ENCODE data around the gene SYT15B.
"Not testable (repeated sequence)": the region's sequence is repeated elsewhere in the genome, so short reads cannot be mapped to it uniquely, and the experiment has no call there.

SYT15B gene

DNA sequence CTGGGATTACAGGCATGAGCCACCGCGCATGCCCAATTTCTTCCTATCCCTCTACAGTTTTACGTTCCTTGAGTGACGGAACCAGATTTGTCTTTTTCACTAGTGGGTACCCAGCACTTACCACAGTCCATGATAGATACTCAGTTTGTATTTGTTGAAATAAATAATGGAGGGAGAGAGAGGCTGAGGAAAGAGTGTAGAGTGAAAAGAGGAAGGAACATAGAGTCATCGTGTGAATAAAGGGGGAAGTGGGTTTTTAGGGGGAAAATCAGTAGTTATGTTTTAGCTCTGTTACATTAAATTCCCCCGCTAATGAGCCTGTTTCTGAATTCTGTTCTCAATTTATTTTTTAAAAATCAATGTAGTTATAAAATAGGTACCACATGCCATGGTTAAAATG, 37.7 kb downstream of the SYT15B start:
- DNase-seq (ENCODE audit: low read depth in 1 of 2, low spot score in 1 of 2) = not testable (repeated sequence)

DNA sequence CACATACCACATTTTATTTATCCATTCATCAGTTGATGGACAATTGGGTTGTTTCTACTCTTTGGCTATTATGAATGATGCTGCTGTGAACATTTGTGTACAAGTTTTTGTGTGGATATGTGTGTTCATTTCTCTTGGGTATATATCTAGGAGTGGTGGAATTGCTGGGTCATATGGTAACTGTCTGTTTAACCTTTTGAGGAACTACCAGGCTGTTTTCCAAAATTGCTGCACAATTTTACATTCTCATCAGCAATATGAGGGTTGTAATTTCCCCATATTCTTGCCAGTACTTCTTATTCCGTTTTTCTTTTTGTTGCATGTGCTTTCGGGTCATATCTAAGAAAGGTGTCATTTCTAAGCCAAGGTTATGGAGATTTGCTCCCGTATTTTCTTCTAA, 38.3 kb downstream of the SYT15B start:
- not testable (repeated sequence) for DNase-seq (ENCODE audit: low read depth in 1 of 2, low spot score in 1 of 2)

GRCh38 chr10:47724119-47724518, 39.3 kb downstream of the SYT15B start:
- DNase-seq (ENCODE audit: low read depth in 1 of 2, low spot score in 1 of 2) = not testable (repeated sequence)

- DNase-seq (ENCODE audit: low read depth in 1 of 2, low spot score in 1 of 2) = not testable (repeated sequence)
Measured at GRCh38 chr10:47723362-47723761, 40.0 kb downstream of the SYT15B start.

DNA sequence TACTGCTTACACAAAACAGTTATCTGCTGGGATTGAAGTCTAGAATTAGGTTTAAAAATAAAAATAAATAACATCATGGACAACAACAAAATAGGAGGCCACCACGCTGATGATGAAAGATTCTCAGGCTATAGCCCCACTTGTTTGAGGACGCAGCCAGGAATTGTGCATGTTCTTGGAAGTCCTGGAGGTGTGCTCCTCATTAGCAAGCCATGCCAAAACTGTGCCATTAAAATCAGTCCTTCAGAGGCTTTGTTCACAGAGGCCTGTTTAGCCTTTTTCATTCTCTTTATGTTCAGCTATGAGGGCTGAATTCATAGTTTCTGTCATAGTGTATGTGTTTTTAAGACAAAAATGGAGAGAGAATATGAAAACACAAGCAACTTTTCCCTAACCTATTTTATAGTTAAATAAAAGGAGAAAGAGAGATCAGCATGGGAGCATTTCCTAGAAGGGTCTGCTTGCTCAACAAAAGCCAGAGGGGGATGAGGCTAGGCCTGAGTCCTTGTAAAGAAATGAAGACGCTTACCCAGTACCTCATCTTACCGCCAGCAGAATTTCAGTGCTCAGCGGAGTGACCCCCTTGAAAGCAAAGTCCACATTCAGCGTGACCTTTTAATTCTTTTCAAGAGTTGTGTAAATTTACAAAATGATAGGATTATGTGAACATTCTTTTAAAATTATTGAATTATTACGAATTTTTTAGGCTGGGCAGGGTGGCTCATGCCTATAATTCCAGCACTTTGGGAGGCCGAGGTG, 46.2 kb downstream of the SYT15B start:
- not testable (repeated sequence) for DNase-seq (ENCODE audit: low read depth in 1 of 2, low spot score in 1 of 2)

Measured in activated CD4-positive, alpha-beta T cell treated with anti-CD3 and anti-CD28 coated beads, Interleukin-2, amount 50 U/mL, for 24 hours (primary cell).